Right lung (tissue), 5 donors: Measurements from ENCODE around the gene ERG. TPM values are rescaled to one million over a fixed set of nuclear protein-coding genes. Genes with fewer than 3 reads are reported as not detected.

ENCODE experiments used
- DNase-seq, 2 donors: peaks; one replicate each; pipeline ENCODE4 v3.0.0-alpha.2; 2013
- polyA plus RNA-seq, 5 donors: library from polyadenylated mRNA; unstranded; fragments of 120-200 nt; gene quantifications; one replicate each; pipeline versions ENCODE4 v1.2.1 to v1.2.3, GENCODE V29; 2013; ENCODE audit warnings: inconsistent platforms in 1 of 5, low replicate concordance in 1 of 5; ENCODE audit not compliant: insufficient read length in 5 of 5, insufficient read depth in 1 of 5

ERG gene
- polyA plus RNA-seq, 5 donors: 36.3 to 48.4 (median 38.9) TPM

DNA sequence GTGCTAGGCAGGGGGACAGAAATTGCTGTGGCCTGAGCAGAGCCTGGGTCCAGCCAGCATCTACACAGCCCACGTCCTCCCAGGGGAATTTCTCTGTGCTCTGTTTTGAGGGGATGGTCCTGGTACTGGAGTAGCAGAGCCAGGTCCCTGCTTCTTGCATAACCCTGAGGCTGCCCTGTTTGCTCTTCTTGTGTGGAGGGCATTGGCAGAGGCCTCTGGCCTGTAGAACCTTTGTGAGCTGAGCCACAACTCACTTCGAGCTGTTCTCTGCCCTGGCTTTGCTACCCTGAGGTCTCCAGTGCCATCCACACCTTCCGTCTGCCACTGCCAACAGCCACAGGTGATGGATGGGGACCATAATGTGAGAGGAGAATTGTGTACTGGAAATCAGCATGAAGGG is 139.6 kb downstream of the ERG start:
- DNase-seq: no peak

DNA sequence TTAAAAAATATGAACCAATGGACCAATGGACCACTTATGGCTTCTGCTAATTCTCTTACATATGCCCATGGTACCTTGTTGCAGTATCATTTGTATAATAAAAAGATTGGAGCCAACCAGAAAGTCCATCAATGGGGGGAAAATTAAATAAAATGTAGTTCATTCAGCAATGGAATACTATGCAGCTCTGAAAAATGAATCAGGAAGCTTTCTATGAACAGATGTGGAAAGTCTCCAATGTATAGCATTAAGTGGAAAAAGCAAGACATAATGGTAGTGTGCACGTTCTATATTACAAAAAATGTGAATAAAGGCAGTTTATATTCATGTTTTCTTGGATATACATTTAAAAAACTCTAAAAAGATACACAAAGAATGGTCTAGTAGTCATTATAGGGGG is 140.2 kb downstream of the ERG start:
- DNase-seq: no peak

DNA sequence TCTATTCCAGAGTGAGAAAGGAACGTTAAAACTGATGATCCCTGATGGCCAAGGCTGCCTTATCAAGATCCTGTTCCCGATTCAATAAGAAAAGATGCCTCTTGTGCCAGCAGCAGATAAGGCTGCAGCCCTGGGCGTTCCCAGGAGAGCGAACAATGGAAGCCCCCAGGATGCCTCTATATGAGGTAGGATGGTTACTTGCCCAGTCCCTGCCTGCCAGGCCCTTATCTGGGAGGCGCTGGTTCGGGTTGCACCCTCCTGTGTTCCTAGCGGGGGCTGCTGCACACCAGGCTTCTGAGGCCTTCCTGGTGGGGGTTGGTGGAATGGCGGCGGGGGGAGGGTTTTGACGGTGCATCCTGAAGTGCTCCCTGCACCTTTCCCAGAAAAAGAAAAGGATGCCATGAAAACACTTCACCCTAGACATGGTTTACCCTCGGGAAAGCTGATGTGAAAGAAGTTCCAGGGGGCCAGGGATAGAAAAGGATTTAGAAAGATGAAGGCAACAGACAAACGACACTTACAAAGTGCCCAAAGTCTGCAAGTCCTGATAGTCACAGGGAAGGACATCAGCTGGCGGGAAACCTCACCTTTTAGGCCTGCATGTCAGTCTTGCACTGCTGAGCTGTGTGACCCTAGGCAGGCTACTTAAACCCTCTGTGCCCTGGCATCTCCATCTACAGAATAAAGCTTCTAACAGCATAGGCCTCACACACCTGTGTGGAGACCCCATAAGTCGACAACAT is 141.2 kb downstream of the ERG start:
- no peak for DNase-seq

DNA sequence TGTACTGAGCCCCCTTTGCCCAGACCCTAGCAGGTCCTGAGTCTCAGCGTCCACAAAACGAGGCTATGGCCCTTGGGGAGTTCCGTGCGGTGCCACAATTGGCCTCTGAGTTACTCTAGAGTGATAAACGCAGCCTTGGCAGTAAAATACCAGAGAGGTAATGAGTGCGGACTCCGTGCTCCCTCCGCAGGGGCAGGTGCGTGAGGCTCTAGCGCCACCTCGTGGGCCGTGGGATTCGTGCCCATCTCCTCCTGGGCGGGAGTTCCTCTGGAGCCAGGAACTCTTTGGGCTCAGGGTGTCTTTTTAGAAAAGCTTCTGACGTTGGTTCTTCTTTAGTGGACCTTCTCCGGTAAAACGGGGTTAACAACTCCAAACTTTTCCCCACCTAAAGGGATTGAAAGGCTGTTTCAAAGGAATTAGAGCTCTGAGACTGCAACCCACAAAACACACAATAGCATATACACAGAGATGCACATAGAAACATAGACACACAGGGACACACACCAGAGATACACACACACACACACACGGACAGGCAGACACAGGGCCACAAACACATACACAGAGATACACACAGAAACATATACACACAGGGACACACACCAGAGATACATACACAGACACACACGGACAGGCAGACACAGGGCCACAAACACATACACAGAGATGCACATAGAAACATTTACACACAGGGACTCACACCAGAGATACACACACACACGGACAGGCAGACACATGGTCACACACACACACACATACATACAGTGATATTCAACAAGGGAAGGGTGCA is 142.1 kb downstream of the ERG start:
- peak; percentile 61 to 70 for DNase-seq

DNA sequence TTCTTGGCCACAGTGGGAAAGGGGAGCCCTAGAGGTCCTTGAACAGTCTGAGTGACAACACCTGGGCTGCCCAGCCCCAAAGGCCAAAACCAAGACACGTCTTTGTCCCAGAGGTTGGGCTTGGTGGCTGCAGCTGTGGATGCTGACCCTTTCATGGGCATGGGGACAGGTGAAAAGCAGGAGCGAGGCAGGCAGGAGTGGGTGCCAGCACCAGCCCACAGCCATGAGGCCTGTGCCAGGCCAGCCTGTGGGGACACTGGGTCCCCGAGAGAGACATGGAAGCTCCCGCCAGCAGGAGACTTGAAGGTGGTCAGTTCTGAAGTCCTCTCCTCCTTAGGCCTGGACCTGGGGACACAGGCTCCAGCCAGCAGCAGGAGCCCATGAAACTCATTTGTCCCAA is 142.9 kb downstream of the ERG start:
- no peak for DNase-seq

DNA sequence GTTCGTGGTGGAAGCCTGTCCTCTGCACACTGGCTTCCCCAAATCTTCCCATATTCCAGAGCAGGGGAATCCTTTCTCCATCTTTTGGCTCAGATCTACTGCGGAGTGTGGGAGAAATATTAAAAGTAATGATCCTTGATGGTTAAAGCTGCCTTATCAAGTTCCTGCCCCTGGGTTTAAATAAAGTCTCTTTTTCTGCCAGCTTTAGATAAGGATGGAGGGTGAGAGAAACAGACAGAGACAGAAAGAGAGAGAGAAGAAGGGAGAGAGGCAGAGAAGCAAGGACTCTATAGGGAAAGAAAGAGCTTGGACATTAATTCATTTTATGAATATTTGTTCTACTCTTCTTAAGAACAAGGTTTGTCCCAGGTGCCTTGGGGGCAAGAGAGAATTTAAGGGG is 143.5 kb downstream of the ERG start:
- DNase-seq: no peak

- DNase-seq: no peak
Measured at GRCh38 chr21:38354231-38354630, 144.0 kb downstream of the ERG start.

DNA sequence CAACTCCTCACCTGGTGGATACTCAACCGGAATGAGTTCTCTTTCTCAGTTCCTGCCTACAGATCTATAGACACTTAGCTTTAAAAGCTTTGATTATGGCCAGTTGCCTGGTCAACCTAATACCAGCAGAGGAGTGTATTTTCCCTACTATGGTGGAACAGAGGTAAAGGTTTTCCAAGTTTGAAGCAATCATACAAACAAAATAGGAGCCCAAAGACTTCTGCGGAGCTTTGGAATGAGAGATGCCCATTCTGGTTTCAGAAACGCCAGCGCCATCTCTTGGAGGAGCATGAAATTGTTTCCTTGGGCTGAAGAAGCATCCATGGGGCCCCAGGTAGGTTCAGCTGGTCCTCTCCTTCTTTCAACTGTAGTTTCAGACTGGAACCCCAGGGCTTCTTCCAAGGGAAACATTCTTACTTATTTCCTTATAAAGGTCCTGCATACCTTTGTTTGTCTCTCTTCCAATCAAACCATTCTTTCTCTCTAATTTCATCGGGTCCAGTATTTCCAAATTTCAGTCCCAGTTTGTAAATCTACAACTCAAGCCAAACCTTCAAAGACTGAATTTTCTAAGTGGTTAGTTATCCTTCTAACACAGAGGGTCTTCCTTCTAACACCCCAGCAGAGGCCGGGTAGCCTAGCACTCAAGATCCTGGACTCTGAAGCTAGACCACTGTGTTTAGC is 145.6 kb downstream of the ERG start:
- DNase-seq: peak; percentile 38 to 55

DNA sequence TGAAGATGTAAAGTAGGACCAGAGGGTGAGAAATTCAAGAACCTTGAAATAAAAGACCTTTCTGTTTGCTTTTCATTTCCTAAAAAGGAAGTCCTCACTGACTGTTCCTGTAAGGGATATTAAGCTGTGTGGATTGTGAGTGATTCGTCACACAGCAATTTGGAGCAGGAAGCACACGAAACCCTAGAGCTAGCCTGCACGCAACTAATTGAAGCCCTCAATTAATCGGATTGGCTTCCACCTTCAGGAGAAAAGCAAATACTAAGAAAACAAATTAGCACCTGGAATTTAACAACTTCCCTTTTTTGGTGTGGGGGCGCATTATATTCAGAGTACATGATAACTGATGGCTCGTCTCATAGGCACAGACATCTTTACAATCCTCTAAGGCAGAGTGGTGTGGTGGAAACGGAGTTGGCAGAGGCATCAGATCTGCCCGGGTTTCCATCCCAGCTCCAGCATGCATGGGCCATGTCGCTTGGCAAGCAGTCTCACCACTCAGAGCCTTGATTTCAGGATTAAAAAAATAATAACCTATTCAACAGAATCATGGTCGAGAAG is 146.2 kb downstream of the ERG start:
- no peak for DNase-seq

DNA sequence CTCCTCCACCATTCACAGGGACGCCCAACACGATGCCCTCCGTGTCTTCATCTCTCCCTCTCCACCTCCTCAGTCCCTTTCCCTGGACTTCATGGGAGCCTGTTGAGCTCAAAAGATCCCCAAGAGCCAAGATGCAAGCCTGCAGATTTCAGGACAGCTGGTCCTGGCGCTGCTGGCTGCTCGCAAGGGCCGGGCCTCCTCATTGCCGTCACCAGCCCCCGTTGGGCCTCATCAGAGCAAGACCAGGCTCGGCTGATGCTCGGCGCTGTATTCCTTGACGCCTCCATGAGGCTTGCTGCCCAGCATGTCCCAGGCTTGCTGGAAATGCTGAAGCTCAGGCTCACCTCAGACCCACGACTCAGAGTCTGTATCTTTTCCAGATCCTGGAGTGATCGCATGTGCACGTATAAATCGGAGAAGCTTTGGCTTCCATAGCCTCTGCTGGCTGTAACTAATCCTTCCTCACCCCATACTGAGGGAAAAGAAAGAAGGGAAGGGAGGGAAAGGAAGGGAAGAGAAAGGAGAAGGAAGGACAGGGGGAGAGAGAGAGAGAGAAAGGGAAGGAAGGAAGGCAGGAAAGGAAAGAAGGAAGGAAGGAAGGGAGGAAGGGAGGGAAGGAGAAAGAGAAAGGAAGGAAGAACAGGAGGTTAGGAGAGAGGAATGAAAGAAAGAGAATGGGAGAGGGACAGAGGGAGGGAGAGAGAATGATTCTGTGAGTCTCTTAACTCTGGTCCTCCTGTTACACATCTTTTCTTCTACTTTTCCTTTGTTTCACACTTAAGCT is 146.9 kb downstream of the ERG start:
- DNase-seq: no peak

DNA sequence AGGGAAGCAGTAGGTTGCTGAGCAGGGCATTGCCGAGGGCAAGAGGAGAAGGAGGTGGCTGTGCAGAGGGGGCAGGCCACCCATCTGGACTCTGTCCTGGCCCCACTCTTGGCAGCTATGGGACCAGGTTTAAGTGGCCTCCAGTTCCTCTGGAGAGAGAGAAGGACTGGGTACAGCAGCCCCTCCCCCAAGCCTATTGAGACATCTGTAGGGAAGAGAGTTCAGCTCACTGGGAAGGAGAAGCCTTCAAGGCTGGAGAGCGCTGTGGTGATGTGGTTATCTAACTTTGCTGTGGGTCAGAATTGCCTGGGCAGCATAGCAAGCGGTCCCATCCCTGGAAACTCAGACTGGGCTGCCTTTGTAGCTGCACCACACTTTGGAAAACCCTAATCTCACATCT is 147.6 kb downstream of the ERG start:
- no peak for DNase-seq

GRCh38 chr21:38349977-38350376 is 148.3 kb downstream of the ERG start:
- DNase-seq: no peak

- DNase-seq: no peak
Measured at GRCh38 chr21:38349111-38349746, 149.0 kb downstream of the ERG start.

DNA sequence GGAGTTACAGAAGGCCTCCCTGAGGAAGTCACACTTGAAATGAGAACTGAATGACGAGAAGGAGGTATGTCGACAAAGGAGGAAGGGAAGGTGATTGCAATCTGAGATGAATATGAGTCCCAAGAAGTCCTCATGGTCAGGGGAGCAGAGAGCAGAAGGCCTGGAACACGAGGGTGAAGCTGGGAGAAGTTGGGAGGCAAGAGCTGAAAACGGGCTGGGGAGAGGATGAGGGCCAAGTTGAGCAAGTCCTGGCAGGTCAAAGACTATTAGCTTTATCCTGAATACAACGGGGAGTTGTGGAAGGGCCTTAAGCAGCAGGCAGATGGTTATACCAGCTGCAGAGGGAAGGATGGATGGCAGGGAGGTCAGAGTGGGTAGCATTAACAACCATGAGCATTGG is 152.0 kb downstream of the ERG start:
- no peak for DNase-seq

DNA sequence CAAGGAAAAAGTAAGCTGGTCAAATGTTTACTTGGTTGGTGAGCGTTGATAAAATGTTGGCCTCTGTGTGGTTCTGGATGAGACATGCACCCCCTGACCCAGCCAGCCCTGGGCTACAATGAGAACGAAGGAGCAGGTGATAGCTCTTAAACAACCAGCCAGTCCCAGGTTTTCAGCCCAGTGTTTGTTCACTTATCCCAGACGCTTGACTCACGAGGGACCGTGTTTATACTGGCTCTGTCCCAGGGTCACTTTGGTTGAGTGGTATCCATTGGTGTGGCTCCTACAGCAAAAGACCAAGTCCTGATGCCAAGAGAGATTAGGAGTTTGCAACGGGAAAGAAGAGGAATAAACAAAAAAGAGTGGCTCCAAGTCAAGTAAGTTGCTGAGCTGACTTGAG is 154.6 kb downstream of the ERG start:
- peak; percentile 43 to 48 for DNase-seq

- DNase-seq: no peak
Measured at GRCh38 chr21:38342739-38343138, 155.5 kb downstream of the ERG start.

GRCh38 chr21:38341546-38342012 is 156.7 kb downstream of the ERG start:
- DNase-seq: no peak

- DNase-seq: no peak
Measured at GRCh38 chr21:38340131-38340530, 158.1 kb downstream of the ERG start.

DNA sequence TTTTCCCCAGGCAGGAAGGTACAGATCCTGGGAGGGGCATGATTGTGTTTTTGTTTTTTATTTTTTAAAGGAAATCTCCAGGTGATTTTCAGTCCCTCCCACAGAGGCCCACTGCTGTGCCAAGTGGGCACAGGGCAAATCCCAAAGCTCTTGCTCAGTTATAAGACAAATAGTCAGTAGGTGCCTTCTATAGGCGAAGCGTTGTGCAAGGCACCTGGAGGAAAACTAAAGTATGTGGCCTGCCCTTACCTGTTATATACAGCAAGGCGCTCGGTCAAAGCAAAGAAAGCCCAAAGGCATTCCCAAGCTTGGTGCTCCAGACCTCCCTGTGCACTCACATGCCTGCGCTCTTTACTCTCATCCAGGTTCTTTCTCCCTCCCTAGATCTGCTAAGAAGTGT is 160.5 kb downstream of the ERG start:
- no peak for DNase-seq

- DNase-seq: no peak
Measured at GRCh38 chr21:38334866-38335265, 163.4 kb downstream of the ERG start.
